Measurements from ENCODE around the gene IRF6.

Gene IRF6

GRCh38 chr1:209758400-209758799 lies 47.5 kb downstream of the IRF6 start:
- no peak for TF ChIP-seq JUND (IDR thresholded peaks at IDR 0.05; ENCODE audit: low read depth)
- DNase-seq (ENCODE audit: low read depth in 1 of 2, low spot score in 1 of 2) = no peak
- in situ Hi-C loops (cut with HindIII; ENCODE audit: low pct_unique_long_range_greater_than_20kb, low sequenced_read_pairs) = no loop called here

GRCh38 chr1:209756615-209757445 lies 49.1 kb downstream of the IRF6 start:
- in situ Hi-C loops (cut with HindIII; ENCODE audit: low pct_unique_long_range_greater_than_20kb, low sequenced_read_pairs) = no loop called here
- DNase-seq (ENCODE audit: low read depth in 1 of 2, low spot score in 1 of 2) = no peak
- no peak for TF ChIP-seq JUND (IDR thresholded peaks at IDR 0.05; ENCODE audit: low read depth)

GRCh38 chr1:209755926-209756614 lies 49.9 kb downstream of the IRF6 start, which contains the start of gene TRAF3IP3:
Gene TRAF3IP3 (plus strand): TSS chr1:209756053. CDS start chr1:209760040, 3,987 bp downstream.
- in situ Hi-C loops (cut with HindIII; ENCODE audit: low pct_unique_long_range_greater_than_20kb, low sequenced_read_pairs) = no loop called here
- no peak for TF ChIP-seq JUND (IDR thresholded peaks at IDR 0.05; ENCODE audit: low read depth)
- no peak for DNase-seq (ENCODE audit: low read depth in 1 of 2, low spot score in 1 of 2)

GRCh38 chr1:209755256-209755655 lies 50.7 kb downstream of the IRF6 start:
- in situ Hi-C loops (cut with HindIII; ENCODE audit: low pct_unique_long_range_greater_than_20kb, low sequenced_read_pairs) = no loop called here
- no peak for TF ChIP-seq JUND (IDR thresholded peaks at IDR 0.05; ENCODE audit: low read depth)
- DNase-seq (ENCODE audit: low read depth in 1 of 2, low spot score in 1 of 2) = no peak

GRCh38 chr1:209752890-209753289 lies 53.1 kb downstream of the IRF6 start:
- no peak for DNase-seq (ENCODE audit: low read depth in 1 of 2, low spot score in 1 of 2)
- TF ChIP-seq JUND (IDR thresholded peaks at IDR 0.05; ENCODE audit: low read depth) = no peak
- in situ Hi-C loops (cut with HindIII; ENCODE audit: low pct_unique_long_range_greater_than_20kb, low sequenced_read_pairs) = no loop called here

- in situ Hi-C loops (cut with HindIII; ENCODE audit: low pct_unique_long_range_greater_than_20kb, low sequenced_read_pairs) = no loop called here
- no peak for TF ChIP-seq JUND (IDR thresholded peaks at IDR 0.05; ENCODE audit: low read depth)
- DNase-seq (ENCODE audit: low read depth in 1 of 2, low spot score in 1 of 2) = no peak
Measured at GRCh38 chr1:209751627-209752231, 54.2 kb downstream of the IRF6 start.

GRCh38 chr1:209749670-209750323 lies 56.1 kb downstream of the IRF6 start:
- DNase-seq (ENCODE audit: low read depth in 1 of 2, low spot score in 1 of 2) = no peak
- TF ChIP-seq JUND (IDR thresholded peaks at IDR 0.05; ENCODE audit: low read depth) = no peak
- in situ Hi-C loops (cut with HindIII; ENCODE audit: low pct_unique_long_range_greater_than_20kb, low sequenced_read_pairs) = no loop called here

- no peak for TF ChIP-seq JUND (IDR thresholded peaks at IDR 0.05; ENCODE audit: low read depth)
- DNase-seq (ENCODE audit: low read depth in 1 of 2, low spot score in 1 of 2) = no peak
- in situ Hi-C loops (cut with HindIII; ENCODE audit: low pct_unique_long_range_greater_than_20kb, low sequenced_read_pairs) = no loop called here
Measured at GRCh38 chr1:209749205-209749604, 56.7 kb downstream of the IRF6 start.

- in situ Hi-C loops (cut with HindIII; ENCODE audit: low pct_unique_long_range_greater_than_20kb, low sequenced_read_pairs) = no loop called here
- no peak for DNase-seq (ENCODE audit: low read depth in 1 of 2, low spot score in 1 of 2)
- TF ChIP-seq JUND (IDR thresholded peaks at IDR 0.05; ENCODE audit: low read depth) = no peak
Measured at GRCh38 chr1:209748620-209749019, 57.3 kb downstream of the IRF6 start.

- peak; percentile 87 to 98 for DNase-seq (ENCODE audit: low read depth in 1 of 2, low spot score in 1 of 2)
- peak; percentile 19; the same call in 1 of the 2 replicates for TF ChIP-seq JUND (IDR thresholded peaks at IDR 0.05; ENCODE audit: low read depth)
- in situ Hi-C loops (cut with HindIII; ENCODE audit: low pct_unique_long_range_greater_than_20kb, low sequenced_read_pairs) = no loop called here
Measured at GRCh38 chr1:209747580-209748262, 58.2 kb downstream of the IRF6 start.

GRCh38 chr1:209746451-209747165 lies 59.3 kb downstream of the IRF6 start:
- TF ChIP-seq JUND (IDR thresholded peaks at IDR 0.05; ENCODE audit: low read depth) = no peak
- no peak for DNase-seq (ENCODE audit: low read depth in 1 of 2, low spot score in 1 of 2)
- in situ Hi-C loops (cut with HindIII; ENCODE audit: low pct_unique_long_range_greater_than_20kb, low sequenced_read_pairs) = no loop called here

All from T47D (cell line).